Measurements from ENCODE around the gene SEH1L.
"Not testable (repeated sequence)": the region's sequence is repeated elsewhere in the genome, so short reads cannot be mapped to it uniquely, and the experiment has no call there.

Gene SEH1L

GRCh38 chr18:12944709-12945108 is 3.1 kb upstream of the SEH1L start:
- DNase-seq, result no peak

- DNase-seq, result no peak
Measured at GRCh38 chr18:12946549-12947284, 1.1 kb upstream of the SEH1L start.

GRCh38 chr18:12948050-12948804 is 416 bp downstream of the SEH1L start:
- peak; percentile 66 to 80 for DNase-seq

GRCh38 chr18:12958478-12958877 is 10.7 kb downstream of the SEH1L start:
- no peak for DNase-seq

GRCh38 chr18:12960395-12960794 is 12.6 kb downstream of the SEH1L start:
- DNase-seq, result no peak

GRCh38 chr18:12960853-12961397 is 13.1 kb downstream of the SEH1L start:
- no peak for DNase-seq

- no peak for DNase-seq
Measured at GRCh38 chr18:12963069-12963468, 15.3 kb downstream of the SEH1L start.

GRCh38 chr18:12968115-12968514 is 20.3 kb downstream of the SEH1L start:
- DNase-seq, result no peak

GRCh38 chr18:12968619-12969018 is 20.8 kb downstream of the SEH1L start:
- DNase-seq, result no peak

GRCh38 chr18:12973562-12974213 is 25.9 kb downstream of the SEH1L start:
- no peak for DNase-seq

GRCh38 chr18:12975488-12975887 is 27.7 kb downstream of the SEH1L start:
- no peak for DNase-seq

- DNase-seq, result no peak
Measured at GRCh38 chr18:12976305-12976704, 28.5 kb downstream of the SEH1L start.

- not testable (repeated sequence) for DNase-seq
Measured at GRCh38 chr18:12980065-12980464, 32.3 kb downstream of the SEH1L start.

GRCh38 chr18:12989397-12990122 is 41.7 kb downstream of the SEH1L start:
- peak in 1 of 2 experiments; percentile 2 for DNase-seq

- DNase-seq, result no peak
Measured at GRCh38 chr18:12990123-12990475, 42.3 kb downstream of the SEH1L start.

GRCh38 chr18:12990641-12990966 is 42.8 kb downstream of the SEH1L start:
- DNase-seq, result no peak

- DNase-seq, result peak; percentile 87 to 96
Measured at GRCh38 chr18:12990967-12991820, 43.4 kb downstream of the SEH1L start, which contains the start of gene CEP192. CEP192 (plus strand) TSS chr18:12991362; CDS start chr18:12999425, 8,063 bp downstream.

GRCh38 chr18:12991821-12992179 is 44.0 kb downstream of the SEH1L start:
- DNase-seq, result no peak

- DNase-seq, result no peak
Measured at GRCh38 chr18:12993439-12993838, 45.6 kb downstream of the SEH1L start.

- no peak for DNase-seq
Measured at GRCh38 chr18:12995424-12995823, 47.6 kb downstream of the SEH1L start.

GRCh38 chr18:12995952-12996477 is 48.2 kb downstream of the SEH1L start:
- DNase-seq, result no peak
